GM19328 (cell line): ENCODE data around the gene ELL.
"Not testable (repeated sequence)": the region's sequence is repeated elsewhere in the genome, so short reads cannot be mapped to it uniquely, and the experiment has no call there.

Source experiments
- ATAC-seq: cut with Tn5 transposase; IDR thresholded peaks from one replicate; pipeline ENCODE4 v1.9.1; 2021; ENCODE audit warnings: mild to moderate bottlenecking, moderate library complexity; ENCODE audit not compliant: unreplicated experiment

Gene ELL

DNA sequence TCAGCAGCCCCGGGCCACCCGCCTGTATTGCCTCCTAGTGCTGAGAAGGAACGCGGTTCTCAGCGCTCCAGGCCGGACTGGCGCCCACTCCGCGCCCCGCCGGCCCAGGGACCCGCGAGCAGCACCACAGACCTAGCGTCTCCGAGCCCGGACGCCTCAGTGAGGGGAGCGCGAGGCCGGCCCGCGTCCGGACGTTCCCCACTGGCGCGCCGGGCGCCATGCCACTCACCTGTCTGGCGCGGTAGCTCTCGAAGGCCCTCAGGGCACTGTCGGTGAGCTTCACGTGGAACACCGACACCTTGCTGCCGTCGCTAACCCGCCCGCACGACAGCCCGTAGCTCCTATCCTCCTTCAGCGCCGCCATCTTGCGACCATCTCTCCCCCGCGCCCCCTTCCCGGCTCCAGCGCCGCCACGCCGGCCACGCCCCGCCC is at the start of gene ELL:
Gene ELL (minus strand): TSS at position 379 of the 432 bp plus-strand sequence. CDS start 15 bp downstream, at position 364.
- peak; percentile 0 for ATAC-seq

DNA sequence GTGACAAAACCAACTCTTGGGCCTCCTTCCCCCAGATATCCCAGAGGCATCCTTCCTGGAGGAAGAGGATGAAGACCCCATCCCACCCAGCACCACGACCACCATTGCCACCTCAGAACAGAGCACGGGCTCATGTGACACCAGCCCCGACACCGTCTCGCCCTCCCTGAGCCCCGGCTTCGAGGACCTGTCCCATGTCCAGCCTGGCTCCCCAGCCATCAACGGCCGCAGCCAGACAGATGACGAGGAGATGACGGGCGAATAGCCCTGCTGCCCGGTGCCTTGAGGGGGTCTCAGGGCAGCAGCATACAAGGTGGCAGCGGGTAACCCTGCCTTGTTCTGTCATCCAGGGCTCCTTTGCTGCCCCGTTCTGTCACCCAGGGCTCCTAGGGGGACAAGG is 46.5 kb upstream of the ELL start:
- no peak for ATAC-seq

DNA sequence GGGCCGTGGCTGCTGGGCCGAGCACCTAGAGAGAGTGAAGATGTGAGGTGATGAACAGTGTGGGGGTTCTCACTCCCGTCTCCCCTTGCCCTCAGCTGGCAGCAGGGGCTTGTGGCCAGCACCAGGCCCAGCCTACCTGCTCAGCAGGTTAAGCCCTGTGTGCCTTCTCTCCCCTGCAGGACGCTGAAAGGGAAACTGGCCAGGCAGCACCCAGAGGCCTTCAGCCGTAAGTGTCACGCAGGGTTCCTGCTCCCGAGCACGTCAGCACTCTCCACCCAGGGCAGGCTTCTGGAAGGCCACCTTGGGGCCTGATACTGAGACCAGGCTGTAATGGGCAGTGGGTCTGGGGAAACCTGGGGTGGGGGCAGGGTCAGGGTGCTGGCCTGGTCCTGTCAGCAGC is 45.1 kb upstream of the ELL start:
- no peak for ATAC-seq

DNA sequence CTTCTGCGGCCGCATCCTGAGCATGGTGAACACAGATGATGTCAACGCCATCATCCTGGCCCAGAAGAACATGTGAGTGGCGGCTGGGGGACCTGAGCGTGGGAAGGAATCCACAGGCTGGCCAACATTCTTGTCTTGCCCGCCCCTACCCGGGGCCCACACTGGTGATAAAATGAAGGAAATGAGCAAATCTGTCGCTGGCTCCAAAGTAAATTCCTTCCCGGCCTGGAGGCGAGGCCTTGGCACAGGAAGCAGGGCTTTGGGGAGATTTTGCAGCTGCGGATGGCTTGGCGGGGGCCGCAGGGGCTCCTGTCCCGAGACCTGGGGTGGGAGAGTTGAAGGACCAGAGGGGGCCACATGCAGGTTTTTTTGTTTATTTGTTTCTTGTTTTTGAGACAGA is 40.2 kb upstream of the ELL start:
- no peak for ATAC-seq

DNA sequence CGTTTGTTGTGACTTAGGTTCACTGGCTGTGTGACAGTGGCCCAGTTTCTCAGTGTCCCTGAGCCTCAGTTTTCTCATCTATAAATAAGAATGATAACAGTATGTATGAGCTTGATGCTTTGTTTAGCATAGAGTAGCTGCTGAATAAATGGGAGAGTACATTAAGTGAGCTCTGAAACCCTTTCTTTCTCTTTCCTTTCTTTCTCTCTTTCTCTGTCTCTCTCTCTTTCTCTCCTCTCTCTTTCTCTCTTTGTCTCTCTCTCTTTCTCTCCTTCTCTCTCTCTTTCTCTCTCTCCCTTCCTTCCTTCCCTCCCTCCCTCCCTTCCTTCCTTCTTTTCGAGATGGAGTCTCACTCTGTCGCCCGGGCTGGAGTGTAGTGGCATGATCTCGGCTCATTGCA is 37.8 kb upstream of the ELL start:
- ATAC-seq = no peak

DNA sequence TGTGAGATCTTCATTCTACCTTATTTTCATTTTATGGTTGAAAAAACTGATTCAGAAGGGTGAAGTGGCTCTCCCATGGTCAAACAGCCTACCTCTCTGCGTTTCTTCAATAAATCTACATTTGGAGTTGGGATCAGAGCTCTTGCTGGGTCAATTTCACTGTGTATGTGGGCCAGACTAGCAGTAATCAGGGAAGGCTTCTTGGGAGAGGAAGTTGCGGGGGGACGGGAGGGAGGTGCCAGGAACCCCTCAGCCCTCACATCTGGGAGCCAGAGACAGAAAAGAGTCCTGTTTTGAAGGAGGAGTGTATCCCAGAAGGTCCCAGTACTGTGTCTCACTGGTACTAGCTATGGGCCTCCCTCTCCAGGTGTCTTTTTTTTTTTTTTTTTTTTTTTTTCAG is 36.7 kb upstream of the ELL start:
- no peak for ATAC-seq

DNA sequence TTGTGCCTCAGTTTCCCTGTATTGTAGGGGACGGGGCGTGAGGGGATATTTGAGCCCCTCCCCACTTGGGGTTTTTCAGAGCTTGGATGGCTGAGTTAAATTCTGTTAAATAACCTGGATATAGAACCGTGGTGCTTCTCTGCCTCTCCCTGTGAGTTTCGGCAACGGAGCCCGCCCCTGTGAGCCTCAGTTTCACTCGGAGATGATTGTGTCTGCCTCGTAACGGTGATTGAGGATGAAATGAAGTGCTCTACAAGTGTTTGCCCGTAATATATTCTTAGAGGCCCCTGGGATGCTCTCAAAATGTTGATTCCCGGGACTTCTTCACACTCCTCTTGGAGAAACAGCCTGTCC is 36.3 kb upstream of the ELL start:
- no peak for ATAC-seq

DNA sequence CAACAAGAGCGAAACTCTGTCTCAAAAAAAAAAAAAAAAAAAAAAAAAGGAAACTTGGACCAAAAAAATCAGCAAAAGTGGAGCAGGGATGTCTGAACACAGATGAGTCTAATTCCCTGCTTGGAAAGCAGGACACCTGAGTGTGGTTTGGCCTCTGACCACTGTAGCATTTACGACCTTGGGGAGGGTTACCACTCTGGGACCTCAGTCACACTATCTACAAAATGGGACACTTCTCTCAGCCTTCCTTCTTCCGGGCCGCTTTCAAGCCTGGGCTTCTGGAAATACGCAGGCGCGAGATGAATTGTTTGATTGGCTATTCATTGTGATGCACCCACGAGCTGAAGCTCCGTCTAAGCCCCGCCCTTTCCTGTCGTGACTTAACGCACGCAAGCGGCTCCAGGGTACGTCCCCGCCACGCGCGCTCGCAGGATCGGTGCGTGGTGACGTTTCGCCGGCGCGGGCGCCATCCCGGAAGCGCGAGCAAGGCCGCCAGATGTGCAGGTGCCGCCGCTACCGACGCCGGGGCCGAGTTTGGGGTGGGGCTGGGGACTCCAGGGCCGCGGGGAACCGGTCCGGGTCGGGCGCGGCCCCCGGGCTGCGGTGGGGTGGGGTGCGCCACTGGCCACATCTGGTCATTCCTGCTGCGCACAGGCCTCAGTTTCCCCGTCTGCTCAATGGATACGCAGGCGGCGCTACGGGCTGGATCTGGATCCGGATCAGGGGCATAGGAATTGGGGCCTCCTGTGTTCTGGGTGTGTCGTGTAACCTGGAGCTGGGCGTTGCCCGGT is 35.7 kb upstream of the ELL start, which contains the start of gene KXD1:
Gene KXD1 (plus strand): TSS at position 460 of the 791 bp plus-strand sequence. CDS start 4,187 bp downstream, outside the sequence.
- ATAC-seq = peak; percentile 94

DNA sequence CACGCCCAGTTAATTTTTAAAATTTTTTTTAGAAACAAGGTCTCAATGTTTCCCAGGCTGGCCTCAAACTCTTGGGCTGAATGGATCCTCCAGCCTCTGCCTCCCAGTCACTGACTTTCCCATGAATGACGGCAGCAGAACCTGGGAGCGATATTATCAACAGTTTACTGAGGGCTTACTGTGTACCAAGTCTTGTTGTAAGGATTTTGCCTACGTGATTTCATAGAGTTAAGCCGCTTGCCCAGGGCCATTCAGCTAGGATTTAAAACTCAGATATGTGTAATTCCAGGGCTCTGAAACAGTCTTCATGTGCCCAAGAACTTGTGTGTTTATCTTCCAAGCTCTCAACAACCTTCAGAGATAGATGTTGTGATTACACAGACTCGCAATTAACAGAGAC is 29.8 kb upstream of the ELL start:
- ATAC-seq = no peak

DNA sequence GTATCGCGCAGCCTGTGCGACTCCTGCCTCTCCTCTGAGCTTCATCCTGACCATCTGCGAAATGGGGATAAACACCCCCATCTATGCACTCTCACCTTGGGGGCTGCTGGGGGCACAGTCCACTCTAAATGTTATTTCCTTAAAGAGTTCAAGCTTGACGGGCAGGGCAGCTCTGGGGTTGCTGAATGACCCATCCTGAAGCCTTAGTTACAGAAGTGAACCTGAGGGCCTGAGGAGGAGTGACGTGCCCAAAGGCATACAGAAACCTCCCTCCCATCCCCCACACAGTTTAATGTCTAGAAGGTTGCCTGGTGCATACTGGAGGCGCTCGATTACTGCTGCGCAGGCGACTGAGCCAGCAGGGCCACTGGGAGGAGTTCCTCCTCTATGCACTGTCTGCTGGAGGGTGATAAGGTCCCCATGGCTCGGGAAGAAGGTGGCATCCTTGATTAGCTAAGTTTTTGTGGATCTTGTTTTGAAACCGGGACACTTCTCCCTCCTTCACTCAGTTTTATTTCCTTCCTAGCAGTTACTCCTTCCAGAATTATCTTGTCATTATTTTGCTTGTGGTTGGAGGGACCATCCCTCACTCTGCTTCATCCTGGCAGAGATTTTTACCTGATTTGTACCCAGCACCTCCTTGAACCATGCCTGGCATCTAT is 22.1 kb upstream of the ELL start:
- peak; percentile 49 for ATAC-seq

DNA sequence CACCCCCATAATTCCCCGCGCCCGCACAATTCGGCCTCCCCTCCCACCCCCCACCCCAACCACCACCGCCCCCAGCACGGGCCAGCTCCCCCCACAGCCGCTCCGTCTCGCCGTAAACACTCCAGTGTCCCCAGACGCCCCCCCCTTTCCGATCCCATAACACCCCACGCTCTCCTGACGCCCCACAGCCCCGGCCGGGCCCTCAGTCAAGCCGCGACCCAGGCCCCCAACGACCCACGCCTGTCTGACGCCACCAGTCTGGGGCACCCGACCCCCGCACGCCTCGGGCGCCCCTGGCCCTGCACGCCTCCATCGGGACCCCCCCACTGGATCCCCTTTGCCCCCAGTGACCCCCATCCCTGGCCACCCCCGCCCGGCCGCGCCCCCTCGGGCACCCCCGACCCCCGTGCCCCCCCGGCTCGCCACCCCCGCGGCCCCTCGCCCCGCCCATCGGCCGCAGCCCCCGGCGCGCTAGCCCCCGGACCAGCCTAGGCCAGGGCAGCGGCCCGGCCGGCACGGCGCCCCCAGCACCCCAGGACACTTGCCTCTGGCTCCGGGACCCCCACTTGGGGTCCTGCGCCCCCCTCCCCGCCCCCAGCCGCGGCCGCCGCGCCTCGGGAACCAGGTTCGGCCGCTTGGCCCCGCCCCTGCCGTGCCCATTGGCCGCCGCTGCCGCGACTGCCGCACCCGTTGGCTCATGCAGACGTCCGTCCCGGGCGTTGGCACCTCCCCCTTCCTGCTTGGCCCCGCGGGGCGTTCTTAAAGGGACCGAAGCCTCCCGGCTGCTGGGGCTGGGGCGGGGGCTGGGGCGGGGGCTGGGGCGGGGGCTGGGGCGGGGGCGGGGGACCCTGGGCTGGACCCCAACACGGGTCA is 21.3 kb upstream of the ELL start, which contains the start of gene FKBP8:
Gene FKBP8 (minus strand): TSS at position 633 of the 873 bp plus-strand sequence. CDS start 1,603 bp downstream, outside the sequence.
- ATAC-seq = peak; percentile 84

DNA sequence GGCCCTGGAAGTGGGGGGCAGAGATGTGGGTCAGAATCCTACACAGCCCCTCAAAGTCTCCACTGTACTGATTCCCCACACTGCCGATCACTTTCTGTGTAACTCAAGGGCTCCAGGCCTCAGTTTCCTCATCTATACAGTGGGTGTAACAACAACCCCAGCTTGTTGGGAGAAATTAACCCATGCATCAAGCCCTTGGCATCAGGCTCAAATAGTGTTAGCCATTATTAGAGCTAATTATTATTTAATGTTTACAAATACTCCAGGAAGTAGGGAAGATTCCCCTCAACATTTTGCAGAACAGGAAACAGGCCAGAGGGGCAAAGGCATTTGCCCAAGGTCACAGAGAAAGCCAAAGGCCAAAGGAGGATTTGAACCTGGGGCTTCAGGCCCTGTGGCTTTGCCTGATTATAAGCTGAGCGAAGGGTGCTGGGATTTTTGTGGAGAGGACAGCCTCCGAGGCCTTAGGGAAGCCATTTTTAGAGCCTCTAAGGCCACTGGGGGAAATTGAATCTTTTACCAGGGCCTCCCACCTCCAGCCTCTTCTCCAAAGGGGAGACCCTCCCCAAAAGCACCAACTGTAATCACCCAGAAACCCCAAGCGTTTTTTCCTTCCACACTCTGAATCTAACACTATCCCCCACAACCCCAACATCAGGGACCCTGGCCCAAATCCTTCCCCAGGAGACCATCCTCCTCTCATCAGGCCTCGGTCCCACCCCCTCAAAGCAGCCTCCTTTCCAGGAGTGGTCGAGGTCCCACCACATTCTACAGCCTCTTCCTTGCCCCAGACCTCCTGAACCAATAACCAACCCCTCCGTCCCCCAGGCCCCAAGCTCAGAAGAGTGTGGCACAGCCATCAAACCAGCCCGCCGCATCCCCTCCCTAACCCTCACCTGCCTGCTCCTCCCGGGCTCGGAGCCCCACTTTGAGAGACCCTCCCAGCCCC is 20.4 kb upstream of the ELL start:
- ATAC-seq = no peak

DNA sequence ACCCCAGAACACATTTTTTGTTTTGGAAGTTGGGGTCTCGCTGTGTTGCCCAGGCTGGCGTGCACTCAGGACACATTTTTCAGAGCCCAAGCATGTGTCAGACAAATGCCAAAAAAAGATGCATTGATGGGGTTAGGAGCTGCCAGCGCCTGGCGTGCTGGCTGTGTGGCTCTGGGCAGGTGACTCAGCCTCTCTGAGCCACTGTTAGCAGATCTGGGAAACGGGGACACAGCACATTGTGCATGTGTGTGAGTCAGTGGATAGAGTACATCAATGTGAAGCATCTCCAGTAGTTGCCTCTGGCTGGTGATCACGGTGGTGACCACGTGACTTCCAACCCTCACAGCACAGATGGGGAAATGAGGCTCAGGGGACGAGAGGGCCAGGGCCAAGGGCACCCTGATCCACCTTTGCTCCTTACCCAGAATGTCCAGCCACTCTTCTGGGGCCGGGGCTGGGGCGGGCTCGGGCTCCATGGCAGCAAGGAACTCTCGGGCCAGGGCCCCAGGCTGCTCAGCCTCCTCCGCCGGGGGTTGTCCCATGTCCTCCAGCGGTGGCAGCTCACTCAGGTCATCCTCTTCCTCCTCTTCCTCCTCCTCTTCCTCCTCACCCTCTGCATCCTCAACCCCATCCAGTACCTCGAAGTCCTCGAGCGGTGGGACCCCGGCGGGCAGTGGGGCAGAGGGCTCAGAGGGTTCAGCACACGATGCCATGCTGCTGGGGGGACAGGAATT is 19.6 kb upstream of the ELL start:
- no peak for ATAC-seq

DNA sequence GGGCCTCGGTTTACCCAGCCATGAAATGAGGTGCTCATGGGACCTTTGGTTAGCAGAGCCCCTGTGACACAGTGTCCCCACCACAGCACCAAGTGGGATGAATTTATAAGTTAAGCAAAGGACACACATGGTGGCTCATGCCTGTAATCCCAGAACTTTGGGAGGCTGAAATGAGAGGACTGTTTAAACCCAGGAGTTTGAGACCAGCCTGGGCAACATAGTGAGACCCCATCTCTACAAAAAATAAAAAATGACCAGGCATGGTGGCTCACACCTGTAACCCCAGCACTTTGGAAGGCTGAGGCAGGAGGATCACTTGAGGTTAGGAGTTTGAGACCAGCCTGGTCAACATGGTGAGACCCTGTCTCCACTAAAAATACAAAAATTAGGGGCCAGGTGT is 18.3 kb upstream of the ELL start:
- ATAC-seq = not testable (repeated sequence)

DNA sequence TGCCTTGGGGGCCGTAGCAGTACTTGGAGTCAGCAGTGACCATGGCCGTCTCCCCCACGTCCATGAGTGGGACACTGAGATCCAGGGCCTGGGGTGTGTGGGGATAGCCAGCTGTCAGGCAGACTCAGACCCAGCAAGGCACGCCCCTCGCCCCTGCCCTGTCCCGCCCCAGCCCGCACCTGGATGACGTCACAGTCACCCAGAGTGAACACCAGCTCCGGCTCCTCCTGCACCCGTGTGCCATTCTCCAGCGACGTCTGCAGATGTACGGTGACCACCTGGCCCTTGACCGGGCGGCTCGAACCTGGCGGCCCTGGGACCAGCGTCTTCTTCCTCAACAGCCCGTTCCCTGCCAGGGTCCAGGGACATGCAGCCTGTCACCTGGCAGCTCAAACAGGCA is 17.5 kb upstream of the ELL start:
- ATAC-seq = no peak

DNA sequence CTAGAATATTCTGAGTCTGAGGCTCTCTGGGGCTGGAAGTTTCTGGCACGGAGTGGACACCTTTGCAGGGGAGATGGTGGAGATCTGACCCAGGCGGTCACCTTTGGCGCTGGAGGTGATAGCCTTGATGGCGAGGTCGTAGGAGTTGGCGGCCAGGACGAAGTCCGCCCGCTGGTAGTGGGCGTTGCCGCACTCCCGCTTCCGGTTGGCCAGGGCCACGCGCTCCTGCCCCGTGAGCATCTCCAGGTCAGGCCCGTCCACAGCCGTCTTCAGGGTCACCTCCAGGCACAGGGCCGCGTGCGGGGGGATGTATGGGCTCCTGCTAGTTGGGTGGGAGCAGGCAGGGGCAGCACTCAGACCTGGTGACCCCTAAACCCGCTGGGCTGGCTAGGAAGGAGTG is 16.2 kb upstream of the ELL start:
- ATAC-seq = no peak

DNA sequence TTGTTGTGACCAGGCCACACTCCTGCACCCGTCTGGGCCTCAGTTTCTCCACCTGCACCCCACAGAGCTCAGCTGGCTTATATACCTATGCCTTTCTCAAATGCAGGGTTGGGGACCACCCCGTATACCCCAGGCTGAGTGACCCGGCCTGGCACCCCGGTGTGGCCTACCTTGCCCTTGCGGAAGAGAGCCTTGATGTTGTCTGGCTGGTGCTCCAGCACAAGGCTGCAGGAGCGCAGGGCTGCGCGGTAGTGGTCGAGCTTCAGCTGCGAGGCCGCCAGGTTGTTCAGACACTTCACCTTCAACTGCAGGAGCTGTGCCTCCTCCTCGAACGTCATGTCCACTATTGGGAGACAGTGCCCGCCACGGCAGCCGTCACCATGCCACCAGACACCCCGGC is 15.6 kb upstream of the ELL start:
- no peak for ATAC-seq

DNA sequence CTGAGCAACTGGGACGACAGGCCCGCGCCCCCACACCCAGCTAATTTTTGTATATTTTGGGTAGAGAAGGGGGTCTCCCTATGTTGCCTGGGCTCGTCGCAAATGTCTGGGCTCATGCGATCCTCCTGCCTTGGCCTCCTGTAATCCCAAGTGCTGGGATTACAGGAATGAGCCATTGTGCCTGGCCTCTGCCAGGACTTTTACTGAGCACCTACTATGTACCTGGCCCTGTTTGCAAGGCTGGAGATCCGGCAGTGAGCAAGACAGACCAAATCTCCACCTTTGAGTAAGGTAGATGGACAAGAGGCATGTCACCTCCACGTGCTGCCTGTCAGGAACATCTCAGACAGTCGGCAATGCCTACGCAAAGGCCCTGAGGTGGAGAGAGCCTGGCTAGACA is 14.6 kb upstream of the ELL start:
- no peak for ATAC-seq

DNA sequence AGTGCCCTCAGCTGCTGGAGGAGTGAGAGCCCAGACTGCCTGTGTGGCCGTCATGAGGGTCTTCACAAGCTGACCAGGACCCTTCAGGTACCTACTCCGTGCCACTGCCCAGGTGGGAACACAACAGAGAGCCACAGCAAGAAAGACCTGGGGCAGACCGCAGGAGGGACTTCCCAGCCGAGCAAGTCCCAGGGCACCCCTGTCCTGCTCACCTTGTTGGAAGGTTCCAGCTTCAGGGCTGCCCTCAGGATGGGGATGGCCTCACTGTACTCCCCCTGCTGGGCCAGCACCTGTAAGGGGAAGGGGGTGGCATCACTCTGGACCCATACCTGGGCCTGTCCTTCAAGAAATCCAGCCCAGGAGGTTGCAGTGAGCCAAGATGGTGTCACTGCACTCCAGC is 11.2 kb upstream of the ELL start:
- ATAC-seq = no peak
